Measurements from ENCODE around the gene TMEM132C. TPM values are rescaled to one million over a fixed set of nuclear protein-coding genes. Genes with fewer than 3 reads are reported as not detected.

The TMEM132C gene
- total RNA-seq, 1 donor from 2014 or later: 0.42 TPM

- no peak overlapping the region for H3K4me3 ChIP-seq (ENCODE audit: low read depth, low read length)
Measured at GRCh38 chr12:128339631-128340030, 72.7 kb downstream of the TMEM132C start.

GRCh38 chr12:128353301-128353700, 86.3 kb downstream of the TMEM132C start:
- Histone ChIP-seq H3K27me3 (ENCODE audit: control insufficient read depth, insufficient read depth, low read length) (no peaks in the 10 kb centered on the region), H3K36me3 (ENCODE audit: control insufficient read depth, insufficient read depth, low read length) (no peaks in the 10 kb centered on the region), H3K4me3 (ENCODE audit: low read depth, low read length) (no peak overlapping the region)
- TF ChIP-seq CTCF (IDR thresholded peaks at IDR 0.05; ENCODE audit: insufficient read depth, low read length, poor library complexity, severe bottlenecking): no peak
- DNase-seq (ENCODE audit: low read depth): no peak

More at GRCh38 chr12:128339631-128340030, 72.7 kb downstream of the TMEM132C start:
- TF ChIP-seq CTCF (IDR thresholded peaks at IDR 0.05; ENCODE audit: insufficient read depth, low read length, poor library complexity, severe bottlenecking): no peak
- Histone ChIP-seq H3K36me3 (ENCODE audit: control insufficient read depth, insufficient read depth, low read length) (no peaks in the 10 kb centered on the region), H3K27me3 (ENCODE audit: control insufficient read depth, insufficient read depth, low read length) (no peaks in the 10 kb centered on the region)
- no peak for DNase-seq (ENCODE audit: low read depth)

GRCh38 chr12:128356547-128356946, 89.6 kb downstream of the TMEM132C start:
- TF ChIP-seq CTCF (IDR thresholded peaks at IDR 0.05; ENCODE audit: insufficient read depth, low read length, poor library complexity, severe bottlenecking): no peak
- Histone ChIP-seq H3K4me3 (ENCODE audit: low read depth, low read length) (no peak overlapping the region), H3K27me3 (ENCODE audit: control insufficient read depth, insufficient read depth, low read length) (no peaks in the 10 kb centered on the region), H3K36me3 (ENCODE audit: control insufficient read depth, insufficient read depth, low read length) (no peaks in the 10 kb centered on the region)
- DNase-seq (ENCODE audit: low read depth): no peak

GRCh38 chr12:128361400-128361995, 94.5 kb downstream of the TMEM132C start:
- Histone ChIP-seq H3K36me3 (ENCODE audit: control insufficient read depth, insufficient read depth, low read length) (no peaks in the 10 kb centered on the region), H3K4me3 (ENCODE audit: low read depth, low read length) (no peak overlapping the region), H3K27me3 (ENCODE audit: control insufficient read depth, insufficient read depth, low read length) (peaks cover 5% of the 10 kb centered on the region)
- TF ChIP-seq CTCF (IDR thresholded peaks at IDR 0.05; ENCODE audit: insufficient read depth, low read length, poor library complexity, severe bottlenecking): no peak
- DNase-seq (ENCODE audit: low read depth): no peak

GRCh38 chr12:128365032-128365431, 98.1 kb downstream of the TMEM132C start:
- no peak for DNase-seq (ENCODE audit: low read depth)
- no peak for TF ChIP-seq CTCF (IDR thresholded peaks at IDR 0.05; ENCODE audit: insufficient read depth, low read length, poor library complexity, severe bottlenecking)
- H3K36me3 ChIP-seq (ENCODE audit: control insufficient read depth, insufficient read depth, low read length): no peaks in the 10 kb centered on the region
- no peak overlapping the region for H3K4me3 ChIP-seq (ENCODE audit: low read depth, low read length)
- peaks cover 5% of the 10 kb centered on the region for H3K27me3 ChIP-seq (ENCODE audit: control insufficient read depth, insufficient read depth, low read length)

- no peaks in the 10 kb centered on the region for H3K36me3 ChIP-seq (ENCODE audit: control insufficient read depth, insufficient read depth, low read length)
- TF ChIP-seq CTCF (IDR thresholded peaks at IDR 0.05; ENCODE audit: insufficient read depth, low read length, poor library complexity, severe bottlenecking): no peak
- no peak for DNase-seq (ENCODE audit: low read depth)
- peaks cover 5% of the 10 kb centered on the region for H3K27me3 ChIP-seq (ENCODE audit: control insufficient read depth, insufficient read depth, low read length)
- H3K4me3 ChIP-seq (ENCODE audit: low read depth, low read length): no peak overlapping the region
Measured at GRCh38 chr12:128365651-128366231, 98.8 kb downstream of the TMEM132C start.
